KBM-7 (cell line): Measurements from ENCODE around the gene CLOCK.

Experiments used
- DNase-seq: peaks from one replicate; pipeline ENCODE4 v3.0.0-alpha.2; 2015
- in situ Hi-C: fragments of 300-500 bp; cut with MboI; formaldehyde crosslinking; loops from 2 replicates; pipeline ENCODE4 v1.14.3; 2020; ENCODE audit warnings: low sequenced_read_pairs, low pct_unique_long_range_greater_than_20kb, mixed read lengths

CLOCK gene

DNA sequence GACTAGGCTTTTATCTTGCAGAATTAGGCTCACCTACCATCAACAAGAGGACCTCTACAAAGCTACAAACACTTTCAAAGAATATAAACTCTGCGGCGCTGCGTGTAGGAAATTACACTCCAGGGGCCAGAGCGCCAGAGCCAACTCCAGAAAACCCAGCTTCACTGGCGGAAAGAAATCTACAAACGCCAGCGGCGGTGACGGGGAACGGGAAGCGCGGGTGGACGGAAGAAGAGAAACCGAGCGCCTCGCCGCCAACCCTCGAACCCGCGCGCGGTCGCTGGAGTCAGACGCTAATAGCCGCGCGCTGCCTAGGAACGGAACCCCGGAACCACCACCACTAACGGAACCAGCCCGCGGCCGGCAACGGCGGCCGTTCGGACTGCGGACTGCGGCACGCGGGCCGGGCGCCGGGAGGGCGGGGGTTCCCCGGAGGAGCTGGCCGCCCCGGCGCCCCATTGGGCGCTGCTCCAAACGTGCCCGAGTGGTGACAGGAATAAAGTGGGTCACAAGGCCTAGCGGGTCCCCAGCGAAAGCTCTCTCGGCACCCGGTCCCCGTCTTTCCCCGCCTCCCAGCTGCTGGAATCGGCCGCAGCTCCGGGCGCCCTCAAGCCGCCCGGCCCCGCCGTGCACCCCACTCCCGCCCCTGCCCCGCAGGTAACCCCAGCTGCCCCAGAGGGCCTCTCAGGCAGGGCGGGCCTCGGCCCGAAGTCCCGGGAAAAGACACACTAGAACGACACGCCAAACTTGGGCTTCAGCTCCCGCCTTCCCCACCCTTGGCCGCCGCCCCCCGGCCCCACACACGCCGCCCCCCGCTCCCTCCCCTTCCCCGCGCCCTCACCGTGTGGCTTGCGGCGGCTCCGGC is 836 bp downstream of the CLOCK start:
- in situ Hi-C loops, result no loop called here
- DNase-seq, result peak; percentile 75

DNA sequence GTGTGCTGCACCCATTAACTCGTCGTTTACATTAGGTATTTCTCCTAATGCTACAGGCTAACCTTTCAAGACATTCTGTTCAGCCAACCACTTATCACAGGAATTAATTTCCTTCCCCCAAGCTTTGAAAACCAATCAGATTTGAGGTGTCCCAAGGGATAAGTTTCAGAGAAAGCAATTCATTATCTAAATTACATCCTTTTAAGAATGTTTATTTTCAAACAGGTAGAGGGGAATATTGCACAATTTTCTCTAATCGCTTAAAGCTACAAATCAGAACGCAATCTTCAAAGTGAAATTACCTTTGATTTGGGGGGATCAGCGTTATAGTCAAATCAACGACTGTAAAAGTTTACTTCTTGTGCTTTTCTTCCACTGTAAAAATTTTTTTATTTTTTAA is 1.6 kb downstream of the CLOCK start:
- in situ Hi-C loops, result no loop called here
- peak; percentile 26 for DNase-seq

DNA sequence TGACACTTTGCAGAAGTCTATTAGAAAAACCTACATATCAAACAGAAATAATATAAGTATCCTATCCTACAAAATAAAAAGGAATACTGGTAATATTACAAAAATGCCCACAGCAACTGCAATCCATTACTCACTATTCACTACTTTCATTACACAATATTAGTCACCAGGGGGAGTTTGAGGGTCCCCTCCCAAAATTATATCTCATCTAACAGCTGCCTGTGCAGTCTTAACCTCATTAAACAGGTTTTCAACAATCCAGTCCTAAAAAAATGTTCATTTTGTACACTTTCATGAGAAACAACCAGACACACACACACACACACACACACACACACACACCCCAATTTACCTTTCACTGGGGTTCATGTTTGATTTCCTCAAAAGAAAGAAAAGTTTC is 2.9 kb downstream of the CLOCK start:
- DNase-seq, result peak; percentile 19
- in situ Hi-C loops, result no loop called here

DNA sequence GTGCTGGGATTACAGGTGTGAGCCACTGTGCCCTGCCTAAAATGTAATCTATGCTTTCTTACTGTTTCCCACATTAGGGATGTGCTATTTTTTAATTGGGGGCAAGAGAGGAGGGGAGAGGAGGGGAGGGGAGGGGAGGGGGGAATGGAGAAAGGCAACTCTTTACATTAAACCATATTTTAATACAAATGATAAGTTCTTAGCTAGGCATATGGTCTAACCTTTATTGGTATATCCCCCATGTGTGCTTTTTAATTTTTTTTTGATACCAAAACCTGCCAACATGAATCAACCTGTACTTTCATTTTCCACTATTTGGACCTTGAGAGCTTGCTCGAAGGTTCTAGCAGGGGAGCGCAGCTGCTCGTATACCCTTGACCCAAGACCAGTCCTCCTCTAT is 6.4 kb downstream of the CLOCK start:
- in situ Hi-C loops, result no loop called here
- no peak for DNase-seq

DNA sequence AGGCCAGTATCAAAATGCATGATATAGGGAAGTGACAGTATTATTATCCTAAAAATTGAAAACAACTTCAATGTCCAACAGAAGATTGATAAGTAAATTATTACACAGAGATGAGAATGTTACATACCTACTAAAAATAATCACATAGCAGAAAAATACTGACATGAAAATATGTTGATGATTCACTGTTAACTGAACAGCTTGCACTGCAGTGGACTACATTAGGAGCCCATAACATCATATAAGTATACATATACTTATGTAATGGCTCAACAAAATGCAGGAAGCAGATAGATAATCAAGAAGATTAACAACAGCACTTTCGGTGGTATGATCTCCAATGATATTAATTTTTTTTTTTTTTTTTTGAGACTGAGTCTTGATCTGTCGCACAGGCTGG is 7.1 kb downstream of the CLOCK start:
- in situ Hi-C loops, result no loop called here
- DNase-seq, result no peak

DNA sequence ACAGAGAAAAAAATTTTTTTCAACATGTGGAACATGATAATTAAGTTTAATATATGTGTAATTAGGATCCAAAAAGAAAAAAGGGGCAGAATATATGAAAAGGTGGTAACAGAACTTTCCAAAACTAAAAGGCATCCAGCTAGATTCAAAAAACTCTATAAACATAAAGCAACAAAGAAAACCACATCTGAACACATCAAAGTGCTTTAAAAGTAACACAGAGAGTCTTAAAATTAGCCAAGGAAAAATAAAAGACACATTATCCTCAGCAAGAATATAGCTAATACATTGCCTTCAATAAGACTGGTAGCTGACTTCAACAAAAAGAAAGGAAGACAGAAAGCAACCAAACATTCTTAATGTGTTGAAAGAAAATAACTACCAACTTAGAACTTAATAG is 8.2 kb downstream of the CLOCK start:
- in situ Hi-C loops, result no loop called here
- no peak for DNase-seq

DNA sequence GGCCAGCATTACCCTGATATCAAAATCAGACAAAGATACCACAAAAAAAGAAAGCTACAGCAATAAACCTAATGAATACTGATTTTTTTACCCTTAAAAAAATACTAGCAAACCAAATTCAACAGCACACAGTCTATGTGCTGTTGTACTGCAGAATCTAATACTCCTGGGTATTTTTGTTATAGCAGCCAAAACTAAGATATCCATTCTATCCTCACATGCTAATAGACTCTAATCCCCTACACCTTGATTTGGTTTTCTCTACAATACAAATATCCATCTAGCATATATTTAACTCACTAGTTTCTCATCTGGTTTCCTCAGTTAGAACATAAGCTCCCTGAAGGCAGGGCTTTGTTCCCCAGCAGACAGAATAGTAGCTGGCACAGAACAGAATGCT is 12.4 kb downstream of the CLOCK start:
- DNase-seq, result no peak
- in situ Hi-C loops, result no loop called here

DNA sequence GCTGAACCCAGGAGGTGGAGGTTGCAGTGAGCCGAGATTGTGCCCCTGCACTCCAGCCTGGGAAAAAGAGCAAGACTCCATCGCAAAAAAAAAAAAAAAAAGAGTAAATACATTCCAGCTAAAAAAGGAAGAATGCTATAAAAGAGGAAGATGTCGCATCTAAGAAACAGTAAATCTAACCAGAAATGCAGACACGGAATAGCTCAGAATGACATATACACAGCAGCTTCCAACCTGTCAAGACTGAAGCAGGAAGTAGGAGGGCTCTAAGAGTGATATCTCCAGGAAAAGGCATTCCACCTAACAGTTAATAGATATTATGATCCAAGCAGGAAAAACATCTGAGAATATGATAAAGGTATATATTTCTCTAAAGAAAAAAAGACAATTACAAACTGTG is 16.0 kb downstream of the CLOCK start:
- peak; percentile 49 for DNase-seq
- in situ Hi-C loops, result no loop called here

DNA sequence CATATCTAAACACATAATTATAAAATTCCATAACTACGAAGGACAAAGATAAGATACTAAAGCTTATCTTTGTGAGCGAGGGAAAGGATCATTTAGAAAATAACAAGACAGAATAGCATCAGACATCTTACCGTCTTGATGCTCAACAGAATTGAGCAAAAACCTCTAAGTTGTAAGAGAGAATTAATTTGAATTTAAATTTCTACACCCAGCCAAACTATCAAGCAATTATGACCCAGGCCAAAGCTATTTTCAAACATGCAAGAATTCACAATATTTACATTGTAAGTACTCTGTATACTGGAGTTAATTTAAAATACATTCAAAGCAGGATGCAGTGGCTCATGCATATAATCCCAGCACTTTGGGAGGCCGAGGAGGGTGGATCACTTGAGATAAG is 16.5 kb downstream of the CLOCK start:
- no peak for DNase-seq
- in situ Hi-C loops, result no loop called here

DNA sequence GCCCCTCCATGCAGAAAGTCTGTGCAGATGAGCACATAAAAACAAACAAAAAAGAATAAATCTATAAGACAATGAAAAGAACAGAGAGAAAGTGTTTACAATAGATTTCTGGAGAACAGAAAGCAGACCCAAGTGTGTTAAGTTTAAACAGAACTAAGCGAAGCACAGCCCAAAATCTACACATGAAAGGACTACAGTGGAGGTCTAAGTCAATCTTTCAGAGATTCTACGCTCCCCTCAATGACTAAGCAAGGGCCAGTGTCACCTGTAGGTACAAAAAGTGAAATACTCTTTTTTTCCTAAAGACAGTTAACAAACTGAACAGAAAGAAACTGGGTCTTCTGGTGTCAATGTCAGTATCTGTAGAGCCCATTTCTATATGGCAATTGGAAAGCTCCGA is 18.2 kb downstream of the CLOCK start:
- in situ Hi-C loops, result no loop called here

DNA sequence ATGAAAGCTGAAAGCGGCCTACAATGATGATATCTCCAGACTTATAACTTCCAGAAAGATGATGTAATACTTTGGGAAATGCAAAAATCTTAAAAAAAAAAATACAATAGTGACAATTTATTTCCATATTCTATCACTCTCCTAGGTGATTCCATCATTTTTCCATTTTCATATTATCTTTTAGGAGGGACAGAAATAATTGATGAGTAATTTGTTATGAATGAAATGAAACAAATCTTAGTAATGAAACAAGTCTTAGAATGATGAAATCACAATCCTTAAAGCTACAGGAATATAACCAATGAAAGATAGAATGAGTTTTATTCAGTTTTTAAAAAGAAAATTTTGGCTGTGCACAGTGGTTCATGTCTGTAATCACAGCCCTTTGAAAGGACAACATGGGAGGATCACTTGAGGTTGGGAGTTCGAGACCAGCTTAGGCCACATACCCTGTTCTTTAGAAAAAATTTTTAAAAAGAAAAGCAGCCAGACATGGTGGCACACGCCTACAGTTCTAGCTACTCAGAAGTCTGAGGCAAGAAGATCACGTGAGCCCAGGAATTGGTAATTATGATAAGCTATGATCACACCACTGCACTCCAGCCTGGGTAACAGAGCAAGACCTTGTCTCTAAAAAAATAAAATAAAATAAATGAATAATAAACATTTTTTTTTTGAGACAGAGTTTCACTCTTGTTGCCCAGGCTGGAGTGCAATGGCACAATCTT is 21.7 kb downstream of the CLOCK start:
- in situ Hi-C loops, result no loop called here
- no peak for DNase-seq

More for the DNA sequence above, 18.2 kb downstream of the CLOCK start:
- DNase-seq, result no peak

DNA sequence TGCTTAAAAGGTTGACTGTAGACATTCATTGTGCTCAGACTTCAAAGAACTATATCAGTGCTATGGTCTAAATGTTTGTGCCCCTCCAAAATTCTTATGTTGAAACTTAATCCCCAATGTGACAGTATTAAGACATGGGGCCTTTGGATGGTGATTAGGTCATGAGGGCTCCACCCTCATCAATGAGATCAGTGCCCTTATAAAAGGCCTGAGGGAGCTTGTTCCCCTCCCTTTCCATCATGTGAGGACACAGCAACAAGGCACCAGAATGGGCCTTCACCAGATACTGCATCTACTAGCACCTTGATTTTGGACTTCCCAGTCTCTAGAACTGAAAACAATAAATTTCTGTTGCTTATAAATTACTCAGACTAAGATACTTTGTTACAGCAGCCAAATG is 28.3 kb downstream of the CLOCK start:
- no peak for DNase-seq
- in situ Hi-C loops, result no loop called here

DNA sequence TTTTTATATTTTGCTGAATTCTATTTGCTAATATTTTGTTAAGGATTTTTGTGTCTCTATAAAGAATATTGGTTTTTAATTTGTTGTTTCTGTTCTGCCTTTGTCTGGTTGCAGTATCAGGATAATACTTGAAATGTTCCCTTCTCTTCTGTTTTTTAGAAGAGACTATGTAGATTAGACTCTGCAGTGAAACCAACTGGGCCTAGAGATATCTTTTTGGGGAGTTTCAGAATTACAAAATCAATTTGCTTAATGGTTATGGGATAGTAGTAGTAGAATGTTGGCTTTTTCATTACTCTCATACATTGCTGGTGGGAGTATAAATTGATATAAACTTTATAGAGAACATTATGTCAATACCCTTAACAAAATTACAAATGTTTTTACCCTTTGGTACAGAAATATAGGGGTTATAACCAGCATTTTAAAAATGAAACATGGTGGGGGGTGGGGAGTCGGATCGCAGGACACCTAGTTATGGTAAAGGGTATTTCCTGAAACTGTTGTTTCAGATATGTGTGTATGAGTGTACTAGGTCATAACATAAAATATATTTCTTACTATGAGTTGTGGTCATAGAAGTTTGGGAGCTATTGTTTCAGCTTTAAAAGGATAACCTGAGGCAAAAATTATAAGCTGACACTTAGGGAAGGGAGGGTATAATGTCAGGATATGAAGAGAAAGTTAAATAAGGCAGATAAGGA is 29.0 kb downstream of the CLOCK start:
- in situ Hi-C loops, result no loop called here

DNA sequence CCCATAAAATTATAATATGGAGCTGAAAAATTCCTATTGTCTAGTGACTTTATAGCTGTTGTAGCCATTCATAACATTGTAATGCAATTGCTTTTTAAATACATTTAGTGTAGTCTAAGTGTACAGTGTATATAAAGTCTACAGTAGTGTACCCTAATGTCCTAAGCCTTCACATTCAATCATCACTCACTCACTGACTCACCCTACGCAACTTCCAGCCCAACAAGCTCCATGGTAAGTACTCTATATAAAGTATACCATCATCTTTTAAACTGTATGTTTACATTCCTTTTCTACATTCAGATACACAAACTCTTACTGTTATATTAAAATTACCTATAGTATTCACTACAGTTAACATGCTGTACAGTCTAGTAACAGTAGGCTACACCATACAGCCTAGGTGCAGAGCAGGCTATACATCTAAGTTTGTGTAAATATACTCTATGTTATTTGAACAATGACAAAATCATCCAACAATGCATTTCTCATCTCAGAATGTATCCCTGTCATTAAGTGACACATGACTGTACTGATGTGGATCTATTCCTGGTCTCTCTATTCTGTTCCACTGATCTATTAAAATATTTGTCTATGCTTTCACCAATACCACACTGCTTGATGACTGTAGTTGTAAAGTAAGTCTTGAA is 33.7 kb downstream of the CLOCK start:
- in situ Hi-C loops, result no loop called here
- no peak for DNase-seq

More for the DNA sequence above, 29.0 kb downstream of the CLOCK start:
- DNase-seq, result no peak

DNA sequence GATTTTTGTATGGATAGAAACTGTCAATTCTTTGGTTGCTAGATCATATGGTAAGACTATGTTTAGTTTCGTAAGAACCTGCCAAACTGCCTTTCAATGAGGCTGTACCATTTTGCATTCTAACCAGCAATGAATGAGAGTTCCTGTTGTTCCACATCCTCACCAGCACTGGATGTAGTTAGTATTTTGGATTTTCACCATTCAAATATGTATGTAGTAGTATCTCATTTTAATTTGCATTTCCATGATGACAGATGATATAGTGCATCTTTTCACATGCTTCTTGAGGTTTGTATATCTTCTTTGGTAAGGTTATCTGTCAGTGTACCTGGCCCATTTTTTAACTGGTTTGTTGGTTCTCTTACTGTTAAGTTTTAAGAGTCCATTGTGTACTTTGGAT is 34.6 kb downstream of the CLOCK start:
- DNase-seq, result no peak
- in situ Hi-C loops, result no loop called here

DNA sequence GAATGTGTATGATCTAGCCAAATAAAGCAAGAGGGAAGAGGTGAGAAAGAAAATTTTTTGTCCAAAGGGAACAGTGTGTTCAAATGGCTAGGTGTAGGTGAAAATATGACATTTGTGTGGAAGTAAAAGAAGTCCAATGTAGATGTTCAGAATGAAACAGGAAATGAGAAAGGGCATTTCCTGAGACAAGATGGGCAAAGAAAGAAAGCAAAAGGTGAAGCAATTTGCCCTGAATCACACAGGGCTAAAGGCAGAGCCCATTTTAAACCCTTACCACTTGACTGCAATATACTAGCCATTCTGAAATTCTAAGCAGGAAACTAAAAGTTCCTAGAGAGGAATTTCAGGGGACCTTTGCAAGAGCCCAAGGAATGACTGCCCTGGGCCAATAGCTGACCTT is 36.0 kb downstream of the CLOCK start:
- no peak for DNase-seq
- in situ Hi-C loops, result no loop called here

DNA sequence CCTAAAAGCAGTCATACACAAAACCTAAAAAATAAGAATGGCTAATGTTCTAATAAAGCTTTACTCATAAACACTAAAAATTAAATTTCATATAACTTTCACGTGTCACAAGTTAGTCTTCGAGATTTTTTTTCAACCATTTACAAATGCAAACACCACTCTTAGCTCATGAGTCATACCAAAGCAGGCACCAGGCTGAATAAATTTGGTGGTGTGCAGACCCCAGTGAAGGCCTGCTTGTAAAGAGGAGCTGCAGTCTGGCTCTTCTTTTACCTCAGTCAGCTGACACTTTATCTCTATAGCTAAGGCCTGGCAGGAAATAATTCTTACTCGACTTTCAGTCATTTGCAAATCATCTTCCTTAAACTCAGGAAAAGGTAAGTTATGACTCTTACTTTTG is 37.4 kb downstream of the CLOCK start:
- in situ Hi-C loops, result no loop called here
- no peak for DNase-seq

DNA sequence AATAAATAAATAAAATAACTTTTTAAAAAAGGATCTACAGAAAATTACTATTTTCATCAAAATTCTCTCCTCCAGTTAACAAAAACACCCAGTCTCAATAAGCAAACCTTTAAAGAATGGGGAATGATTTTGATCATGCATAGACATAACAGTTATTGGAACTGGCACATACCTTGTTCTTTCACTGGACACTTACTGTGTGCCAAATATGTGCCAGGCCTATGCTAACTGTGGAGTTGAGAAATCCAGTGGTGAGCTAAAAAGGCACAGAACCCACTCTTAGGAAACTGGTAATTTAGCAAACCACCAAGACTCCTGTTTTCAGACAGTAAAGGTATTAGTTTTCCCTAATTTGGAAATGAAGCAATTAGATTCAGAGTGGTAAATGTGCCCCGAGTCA is 39.1 kb downstream of the CLOCK start:
- DNase-seq, result no peak
- in situ Hi-C loops, result no loop called here

DNA sequence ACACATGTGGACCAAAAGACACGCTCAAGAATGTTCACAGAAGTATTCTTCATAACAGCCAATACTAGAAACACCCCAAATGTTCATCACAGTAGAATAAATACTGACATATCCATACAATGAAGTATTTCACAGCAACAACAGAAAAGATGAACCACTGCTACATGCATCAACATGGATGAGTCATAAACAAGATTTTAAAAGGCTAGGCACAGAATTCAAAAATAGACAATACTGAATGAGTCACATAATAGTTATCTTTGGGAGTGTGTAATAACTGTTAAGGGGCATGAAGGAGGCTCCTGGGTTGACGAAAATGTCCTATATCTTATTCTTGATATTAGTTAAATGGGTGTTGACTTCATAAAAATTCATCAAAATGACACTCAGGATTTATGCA is 43.5 kb downstream of the CLOCK start:
- in situ Hi-C loops, result no loop called here
- no peak for DNase-seq

DNA sequence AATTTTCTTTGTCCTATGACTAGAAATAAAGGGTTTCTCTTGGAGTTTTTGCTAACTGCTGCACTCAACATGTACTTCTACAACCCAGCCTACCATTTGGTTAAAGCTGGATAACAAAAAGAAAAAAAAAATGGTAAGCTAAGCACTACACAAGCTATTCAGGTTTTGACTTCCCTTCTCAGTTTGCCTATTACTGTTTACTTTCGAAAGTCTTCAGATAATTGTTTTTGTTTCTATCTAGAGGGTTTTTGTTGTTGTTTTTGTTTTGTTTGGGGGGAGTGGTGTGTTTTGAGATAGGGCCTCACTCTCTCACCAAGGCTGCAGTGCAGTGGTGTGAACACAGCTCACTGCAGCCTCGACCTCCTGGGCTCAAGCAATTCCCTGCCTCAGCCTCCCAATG is 46.6 kb downstream of the CLOCK start:
- in situ Hi-C loops, result no loop called here
- no peak for DNase-seq
